Activated naive CD4-positive, alpha-beta T cell treated with Interleukin-2 at 50 U/mL for 16 hours (primary cell): ENCODE measurements around the gene SPATA18.

Experiments used
- DNase-seq: peaks from one replicate; pipeline ENCODE4 v3.0.0-alpha.2; 2020

The SPATA18 gene

GRCh38 chr4:52051213-52051614 is at the start of gene SPATA18:
TSS of gene SPATA18 (plus strand) at chr4:52051304. CDS start at chr4:52051705, 401 bp downstream.
- DNase-seq: no peak

GRCh38 chr4:52001616-52002015 is 49.5 kb upstream of the SPATA18 start:
- no peak for DNase-seq

GRCh38 chr4:52004414-52004813 is 46.7 kb upstream of the SPATA18 start:
- DNase-seq: no peak

- DNase-seq: no peak
Measured at GRCh38 chr4:52005604-52006273, 45.4 kb upstream of the SPATA18 start.

- DNase-seq: no peak
Measured at GRCh38 chr4:52006887-52007286, 44.2 kb upstream of the SPATA18 start.

GRCh38 chr4:52010986-52011385 is 40.1 kb upstream of the SPATA18 start:
- no peak for DNase-seq

GRCh38 chr4:52012651-52013050 is 38.5 kb upstream of the SPATA18 start:
- DNase-seq: no peak

GRCh38 chr4:52014903-52015302 is 36.2 kb upstream of the SPATA18 start:
- DNase-seq: no peak

GRCh38 chr4:52015366-52015765 is 35.7 kb upstream of the SPATA18 start:
- DNase-seq: no peak

GRCh38 chr4:52016981-52017380 is 34.1 kb upstream of the SPATA18 start:
- DNase-seq: no peak

- no peak for DNase-seq
Measured at GRCh38 chr4:52017814-52018213, 33.3 kb upstream of the SPATA18 start.

GRCh38 chr4:52019936-52020657 is 31.0 kb upstream of the SPATA18 start, which contains the start of gene LRRC66:
TSS of gene LRRC66 (minus strand) at chr4:52020363. CDS start at chr4:52017613, 2,750 bp downstream.
- no peak for DNase-seq

GRCh38 chr4:52028970-52029369 is 22.1 kb upstream of the SPATA18 start:
- DNase-seq: no peak

- no peak for DNase-seq
Measured at GRCh38 chr4:52032005-52032404, 19.1 kb upstream of the SPATA18 start.

- no peak for DNase-seq
Measured at GRCh38 chr4:52035190-52035589, 15.9 kb upstream of the SPATA18 start.

- no peak for DNase-seq
Measured at GRCh38 chr4:52036886-52037530, 14.1 kb upstream of the SPATA18 start.

GRCh38 chr4:52037689-52038102 is 13.4 kb upstream of the SPATA18 start:
- no peak for DNase-seq

- DNase-seq: peak; percentile 78
Measured at GRCh38 chr4:52038103-52038912, 12.8 kb upstream of the SPATA18 start, which contains the start of gene SGCB. TSS of gene SGCB (minus strand) at chr4:52038299. CDS start at chr4:52038259, 40 bp downstream.

- DNase-seq: no peak
Measured at GRCh38 chr4:52045028-52045427, 6.1 kb upstream of the SPATA18 start.

GRCh38 chr4:52049266-52049665 is 1.8 kb upstream of the SPATA18 start:
- DNase-seq: no peak

- DNase-seq: no peak
Measured at GRCh38 chr4:52051615-52052474, 741 bp downstream of the SPATA18 start.

GRCh38 chr4:52052475-52052780 is 1.3 kb downstream of the SPATA18 start:
- DNase-seq: no peak
